ENCODE measurements around the gene ABCC3.

DNA sequence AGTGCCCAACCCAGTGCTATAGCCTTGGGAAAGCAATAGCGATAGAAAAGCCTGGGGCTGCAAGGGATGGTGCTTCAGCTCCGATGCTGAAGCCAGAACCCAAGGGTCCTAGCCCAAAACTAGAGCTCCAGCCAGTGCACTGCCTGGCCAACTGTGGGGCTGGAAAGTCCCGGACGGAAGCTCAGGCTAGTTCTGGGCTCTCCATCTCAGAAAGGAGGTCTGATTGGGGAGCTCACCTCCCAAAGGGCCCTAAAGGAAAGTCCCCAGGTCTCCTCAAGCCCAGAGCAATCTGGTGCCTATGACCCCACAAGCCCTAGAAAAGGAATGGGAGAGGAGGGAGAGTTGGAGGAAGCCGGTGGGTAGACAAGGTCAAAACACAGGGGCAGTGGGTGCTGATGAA lies 2.0 kb upstream of the ABCC3 start:
- TF ChIP-seq, protein P1, sequence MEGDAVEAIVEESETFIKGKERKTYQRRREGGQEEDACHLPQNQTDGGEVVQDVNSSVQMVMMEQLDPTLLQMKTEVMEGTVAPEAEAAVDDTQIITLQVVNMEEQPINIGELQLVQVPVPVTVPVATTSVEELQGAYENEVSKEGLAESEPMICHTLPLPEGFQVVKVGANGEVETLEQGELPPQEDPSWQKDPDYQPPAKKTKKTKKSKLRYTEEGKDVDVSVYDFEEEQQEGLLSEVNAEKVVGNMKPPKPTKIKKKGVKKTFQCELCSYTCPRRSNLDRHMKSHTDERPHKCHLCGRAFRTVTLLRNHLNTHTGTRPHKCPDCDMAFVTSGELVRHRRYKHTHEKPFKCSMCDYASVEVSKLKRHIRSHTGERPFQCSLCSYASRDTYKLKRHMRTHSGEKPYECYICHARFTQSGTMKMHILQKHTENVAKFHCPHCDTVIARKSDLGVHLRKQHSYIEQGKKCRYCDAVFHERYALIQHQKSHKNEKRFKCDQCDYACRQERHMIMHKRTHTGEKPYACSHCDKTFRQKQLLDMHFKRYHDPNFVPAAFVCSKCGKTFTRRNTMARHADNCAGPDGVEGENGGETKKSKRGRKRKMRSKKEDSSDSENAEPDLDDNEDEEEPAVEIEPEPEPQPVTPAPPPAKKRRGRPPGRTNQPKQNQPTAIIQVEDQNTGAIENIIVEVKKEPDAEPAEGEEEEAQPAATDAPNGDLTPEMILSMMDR (IDR thresholded peaks at IDR 0.05) = no peak
- TF ChIP-seq POLR2A (IDR thresholded peaks at IDR 0.05) = no peak

Data from lower leg skin (tissue), 3 donors.